Peyer's patch (tissue), 4 donors: ENCODE results near the gene KLHL3.

Source experiments
- POLR2A ChIP-seq, 2 donors: fragments of 450-650 bp; IDR thresholded peaks; one replicate each; pipeline ENCODE4 v1.5.1; 2017; ENCODE audit warnings: antibody characterized with exemption in 2 of 2, mild to moderate bottlenecking in 2 of 2, moderate library complexity in 2 of 2
- TF ChIP-seq, protein P1 (sequence below), 6 experiments: fragments of 450-650 bp in 4 of 6; fragments of 200-600 bp in 2 of 6; sonication (generic) in 1 of 6; IDR thresholded peaks; one replicate each; pipeline ENCODE4 v1.5.1; 2017 to 2019; ENCODE audit warnings: antibody characterized with exemption in 6 of 6, mild to moderate bottlenecking in 3 of 6, moderate library complexity in 1 of 6

DNA sequence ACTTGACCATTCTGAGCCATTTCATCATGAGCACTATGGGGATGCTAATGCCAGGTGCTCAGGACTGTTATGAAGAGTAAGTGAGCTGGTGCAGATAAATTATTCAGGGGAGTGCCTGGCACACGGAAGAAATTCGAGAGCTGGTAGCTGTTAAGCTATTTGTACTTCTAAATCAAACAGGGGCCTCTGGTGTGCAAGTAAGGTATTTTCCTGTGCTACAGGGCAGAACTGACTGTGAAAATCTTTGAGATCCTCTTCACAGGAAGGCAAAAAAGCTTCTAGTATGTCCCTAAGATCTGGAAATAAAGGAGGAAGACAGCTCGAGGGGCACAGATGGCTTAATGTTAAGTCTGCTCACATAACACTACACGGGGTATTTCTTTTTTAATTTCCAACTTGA lies 130.5 kb downstream of the KLHL3 start:
- TF ChIP-seq, protein P1, sequence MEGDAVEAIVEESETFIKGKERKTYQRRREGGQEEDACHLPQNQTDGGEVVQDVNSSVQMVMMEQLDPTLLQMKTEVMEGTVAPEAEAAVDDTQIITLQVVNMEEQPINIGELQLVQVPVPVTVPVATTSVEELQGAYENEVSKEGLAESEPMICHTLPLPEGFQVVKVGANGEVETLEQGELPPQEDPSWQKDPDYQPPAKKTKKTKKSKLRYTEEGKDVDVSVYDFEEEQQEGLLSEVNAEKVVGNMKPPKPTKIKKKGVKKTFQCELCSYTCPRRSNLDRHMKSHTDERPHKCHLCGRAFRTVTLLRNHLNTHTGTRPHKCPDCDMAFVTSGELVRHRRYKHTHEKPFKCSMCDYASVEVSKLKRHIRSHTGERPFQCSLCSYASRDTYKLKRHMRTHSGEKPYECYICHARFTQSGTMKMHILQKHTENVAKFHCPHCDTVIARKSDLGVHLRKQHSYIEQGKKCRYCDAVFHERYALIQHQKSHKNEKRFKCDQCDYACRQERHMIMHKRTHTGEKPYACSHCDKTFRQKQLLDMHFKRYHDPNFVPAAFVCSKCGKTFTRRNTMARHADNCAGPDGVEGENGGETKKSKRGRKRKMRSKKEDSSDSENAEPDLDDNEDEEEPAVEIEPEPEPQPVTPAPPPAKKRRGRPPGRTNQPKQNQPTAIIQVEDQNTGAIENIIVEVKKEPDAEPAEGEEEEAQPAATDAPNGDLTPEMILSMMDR (IDR thresholded peaks at IDR 0.05): no peak
- TF ChIP-seq POLR2A (IDR thresholded peaks at IDR 0.05): no peak
